ENCODE measurements around the gene TNFRSF25. TPM values are rescaled to one million over a fixed set of nuclear protein-coding genes. Genes with fewer than 3 reads are reported as not detected.

Gene TNFRSF25
- polyA plus RNA-seq, 1 donor from 2014 or later, result 52.2 TPM

- H2AFZ ChIP-seq (ENCODE audit: low read depth, low read length), result no peak overlapping the region
- no peaks in the 10 kb centered on the region for H3K36me3 ChIP-seq (ENCODE audit: insufficient read depth, low read length)
- TF ChIP-seq EZH2 (IDR thresholded peaks at IDR 0.05; ENCODE audit: borderline replicate concordance, insufficient read depth, low read length, poor library complexity, severe bottlenecking) (no peak), POLR2AphosphoS5 (IDR thresholded peaks at IDR 0.05) (no peak), MXI1 (conservative IDR thresholded peaks at IDR 0.05; ENCODE audit: poor library complexity, severe bottlenecking) (no peak), RAD21 (conservative IDR thresholded peaks at IDR 0.05) (no peak), SMC3 (conservative IDR thresholded peaks at IDR 0.05; ENCODE audit: poor library complexity) (no peak), EP300 (conservative IDR thresholded peaks at IDR 0.05; ENCODE audit: poor library complexity, severe bottlenecking) (no peak), REST (IDR thresholded peaks at IDR 0.05; ENCODE audit: borderline replicate concordance) (no peak), TAF1 (IDR thresholded peaks at IDR 0.05; ENCODE audit: low read depth) (no peak)
- TF ChIP-seq, protein P1, sequence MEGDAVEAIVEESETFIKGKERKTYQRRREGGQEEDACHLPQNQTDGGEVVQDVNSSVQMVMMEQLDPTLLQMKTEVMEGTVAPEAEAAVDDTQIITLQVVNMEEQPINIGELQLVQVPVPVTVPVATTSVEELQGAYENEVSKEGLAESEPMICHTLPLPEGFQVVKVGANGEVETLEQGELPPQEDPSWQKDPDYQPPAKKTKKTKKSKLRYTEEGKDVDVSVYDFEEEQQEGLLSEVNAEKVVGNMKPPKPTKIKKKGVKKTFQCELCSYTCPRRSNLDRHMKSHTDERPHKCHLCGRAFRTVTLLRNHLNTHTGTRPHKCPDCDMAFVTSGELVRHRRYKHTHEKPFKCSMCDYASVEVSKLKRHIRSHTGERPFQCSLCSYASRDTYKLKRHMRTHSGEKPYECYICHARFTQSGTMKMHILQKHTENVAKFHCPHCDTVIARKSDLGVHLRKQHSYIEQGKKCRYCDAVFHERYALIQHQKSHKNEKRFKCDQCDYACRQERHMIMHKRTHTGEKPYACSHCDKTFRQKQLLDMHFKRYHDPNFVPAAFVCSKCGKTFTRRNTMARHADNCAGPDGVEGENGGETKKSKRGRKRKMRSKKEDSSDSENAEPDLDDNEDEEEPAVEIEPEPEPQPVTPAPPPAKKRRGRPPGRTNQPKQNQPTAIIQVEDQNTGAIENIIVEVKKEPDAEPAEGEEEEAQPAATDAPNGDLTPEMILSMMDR (IDR thresholded peaks at IDR 0.05; ENCODE audit: poor library complexity, severe bottlenecking), result no peak
- no peak overlapping the region for H3K9ac ChIP-seq (ENCODE audit: low read length)
- H3K27me3 ChIP-seq (ENCODE audit: insufficient read depth, low read depth, low read length), result no peaks in the 10 kb centered on the region
- H3K9me3 ChIP-seq (ENCODE audit: low read length), result no peaks in the 10 kb centered on the region
- no peak overlapping the region for H3K4me3 ChIP-seq (ENCODE audit: low read length)
- H4K20me1 ChIP-seq (ENCODE audit: insufficient read depth), result no peaks in the 10 kb centered on the region
- H3K9me2 ChIP-seq (ENCODE audit: insufficient read depth, low read length), result no peaks in the 10 kb centered on the region
- H3K27ac ChIP-seq (ENCODE audit: low read length), result no peak overlapping the region
- H3K79me2 ChIP-seq (replicated peaks; ENCODE audit: insufficient read depth, low read length), result no peaks in the 10 kb centered on the region
- H3F3A ChIP-seq (ENCODE audit: insufficient read depth, low read length, poor library complexity, severe bottlenecking), result no peaks in the 10 kb centered on the region
- H3K4me2 ChIP-seq (ENCODE audit: low read length), result no peak overlapping the region
Measured at GRCh38 chr1:6506210-6507036, 40.5 kb upstream of the TNFRSF25 start.

GRCh38 chr1:6505367-6506209 is 39.6 kb upstream of the TNFRSF25 start:
- no peak overlapping the region for H3K27ac ChIP-seq (ENCODE audit: low read length)
- H3K27me3 ChIP-seq (ENCODE audit: insufficient read depth, low read depth, low read length), result no peaks in the 10 kb centered on the region
- H4K20me1 ChIP-seq (ENCODE audit: insufficient read depth), result no peaks in the 10 kb centered on the region
- H3K4me2 ChIP-seq (ENCODE audit: low read length), result no peak overlapping the region
- H3F3A ChIP-seq (ENCODE audit: insufficient read depth, low read length, poor library complexity, severe bottlenecking), result no peaks in the 10 kb centered on the region
- H3K36me3 ChIP-seq (ENCODE audit: insufficient read depth, low read length), result no peaks in the 10 kb centered on the region
- no peaks in the 10 kb centered on the region for H3K79me2 ChIP-seq (replicated peaks; ENCODE audit: insufficient read depth, low read length)
- no peak for TF ChIP-seq EP300 (conservative IDR thresholded peaks at IDR 0.05; ENCODE audit: poor library complexity, severe bottlenecking)
- no peak for TF ChIP-seq SMC3 (conservative IDR thresholded peaks at IDR 0.05; ENCODE audit: poor library complexity)
- no peak for TF ChIP-seq EZH2 (IDR thresholded peaks at IDR 0.05; ENCODE audit: borderline replicate concordance, insufficient read depth, low read length, poor library complexity, severe bottlenecking)
- TF ChIP-seq, protein P1 (IDR thresholded peaks at IDR 0.05; ENCODE audit: poor library complexity, severe bottlenecking), result no peak
- no peak overlapping the region for H2AFZ ChIP-seq (ENCODE audit: low read depth, low read length)
- H3K9ac ChIP-seq (ENCODE audit: low read length), result no peak overlapping the region
- no peak overlapping the region for H3K4me3 ChIP-seq (ENCODE audit: low read length)
- no peaks in the 10 kb centered on the region for H3K9me3 ChIP-seq (ENCODE audit: low read length)
- H3K9me2 ChIP-seq (ENCODE audit: insufficient read depth, low read length), result no peaks in the 10 kb centered on the region
